ENCODE results near the gene TUSC2. TPM values are rescaled to one million over a fixed set of nuclear protein-coding genes. Genes with fewer than 3 reads are reported as not detected.

TUSC2 gene
- total RNA-seq, 1 experiment from 2014 or later = 35.3 TPM

GRCh38 chr3:50325497-50326181 lies 2.4 kb downstream of the TUSC2 start:
- no peak overlapping the region for H3K27ac ChIP-seq (ENCODE audit: low read length)
- intact Hi-C loops (cut with micrococcal nuclease; ENCODE audit: unreplicated experiment) (no loop called here), in situ Hi-C loops (cut with HindIII; ENCODE audit: low pct_unique_long_range_greater_than_20kb, low sequenced_read_pairs) (no loop called here)
- CTCF ChIA-PET = no interaction called here
- no peaks in the 10 kb centered on the region for H3K27me3 ChIP-seq (ENCODE audit: control insufficient read depth, insufficient read depth, low read length)
- DNase-seq (ENCODE audit: low read depth, low spot score) (no peak), ATAC-seq (no peak)
- peaks cover 27% of the 10 kb centered on the region for H3K4me1 ChIP-seq (ENCODE audit: control insufficient read depth, insufficient read depth, low read length)
- TF ChIP-seq POLR2AphosphoS5 (IDR thresholded peaks at IDR 0.05; ENCODE audit: low read depth, low read length) = no peak
- no peak for TF ChIP-seq REST (IDR thresholded peaks at IDR 0.05; ENCODE audit: insufficient read depth in 1 of 2, low read depth in 2 of 2, low read length in 1 of 2)
- TF ChIP-seq CTCF (IDR thresholded peaks at IDR 0.05) = no peak
- TF ChIP-seq TCF7L2 (IDR thresholded peaks at IDR 0.05; ENCODE audit: low read depth, low read length) = no peak
- TF ChIP-seq SIN3A (IDR thresholded peaks at IDR 0.05; ENCODE audit: borderline replicate concordance, insufficient read depth, low read depth, low read length) = no peak
- H3K36me3 ChIP-seq (ENCODE audit: control insufficient read depth, insufficient read depth, low read length) = peaks cover 8% of the 10 kb centered on the region
- BruUV-seq (replicated peaks) = no TSS peak
- H3K4me3 ChIP-seq (ENCODE audit: low read depth in 2 of 2, low read length in 2 of 2) = no peak overlapping the region
- POLR2A ChIA-PET = no interaction called here
- H3K9me3 ChIP-seq (ENCODE audit: control insufficient read depth, insufficient read depth, low read depth, low read length) = no peaks in the 10 kb centered on the region

- POLR2A ChIA-PET = no interaction called here
- ATAC-seq (no peak), DNase-seq (ENCODE audit: low read depth, low spot score) (no peak)
- TF ChIP-seq SIN3A (IDR thresholded peaks at IDR 0.05; ENCODE audit: borderline replicate concordance, insufficient read depth, low read depth, low read length) (no peak), REST (IDR thresholded peaks at IDR 0.05; ENCODE audit: insufficient read depth in 1 of 2, low read depth in 2 of 2, low read length in 1 of 2) (no peak), CTCF (IDR thresholded peaks at IDR 0.05) (no peak), TCF7L2 (IDR thresholded peaks at IDR 0.05; ENCODE audit: low read depth, low read length) (no peak), POLR2AphosphoS5 (IDR thresholded peaks at IDR 0.05; ENCODE audit: low read depth, low read length) (no peak)
- Histone ChIP-seq H3K27ac (ENCODE audit: low read length) (no peak overlapping the region), H3K4me3 (ENCODE audit: low read depth in 2 of 2, low read length in 2 of 2) (no peak overlapping the region), H3K9me3 (ENCODE audit: control insufficient read depth, insufficient read depth, low read depth, low read length) (no peaks in the 10 kb centered on the region), H3K36me3 (ENCODE audit: control insufficient read depth, insufficient read depth, low read length) (peaks cover 5% of the 10 kb centered on the region; the same call in 1 of the 2 replicates), H3K27me3 (ENCODE audit: control insufficient read depth, insufficient read depth, low read length) (no peaks in the 10 kb centered on the region), H3K4me1 (ENCODE audit: control insufficient read depth, insufficient read depth, low read length) (peaks cover 31% of the 10 kb centered on the region)
- CTCF ChIA-PET = interaction anchor here (0.6 to 1.1 kb wide), 3 partner anchors 26 to 191 kb away, joined by 3 to 4 read pairs (median 3); partner anchors contain the start of genes HYAL3 and NAA80
- BruUV-seq (replicated peaks) = no TSS peak
- in situ Hi-C loops (cut with HindIII; ENCODE audit: low pct_unique_long_range_greater_than_20kb, low sequenced_read_pairs) (no loop called here), intact Hi-C loops (cut with micrococcal nuclease; ENCODE audit: unreplicated experiment) (no loop called here)
Measured at GRCh38 chr3:50325113-50325480, 2.9 kb downstream of the TUSC2 start.

Data from Panc1 (cell line).